GM21619 (cell line): ENCODE measurements around the gene CYB5RL.
"Not testable (repeated sequence)": the region's sequence is repeated elsewhere in the genome, so short reads cannot be mapped to it uniquely, and the experiment has no call there.

Source experiments
- ATAC-seq: cut with Tn5 transposase; IDR thresholded peaks from one replicate; pipeline ENCODE4 v1.9.1; 2021; ENCODE audit not compliant: unreplicated experiment

The CYB5RL gene

DNA sequence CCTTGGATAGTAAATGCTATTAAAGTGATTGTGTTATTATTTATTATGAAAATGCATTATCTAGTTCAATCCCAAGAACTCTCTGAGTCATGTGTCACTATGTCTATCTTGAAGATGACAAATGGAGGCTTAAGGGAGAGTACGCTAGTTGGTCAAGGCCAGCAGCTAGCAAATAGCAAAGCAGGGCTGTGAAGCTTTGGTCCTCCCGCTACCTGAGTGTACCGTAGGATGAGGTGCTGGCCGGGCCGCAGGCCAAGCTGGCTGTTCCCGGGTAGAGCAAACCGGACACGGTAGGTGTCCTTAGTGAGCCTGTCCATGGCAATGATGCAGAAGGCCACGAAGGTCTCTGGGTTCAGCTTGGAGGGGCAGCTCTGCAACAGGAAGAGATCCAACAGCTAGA lies 9.3 kb downstream of the CYB5RL start:
- no peak for ATAC-seq

- no peak for ATAC-seq
Observed at GRCh38 chr1:54188291-54188690, 11.5 kb downstream of the CYB5RL start.

- ATAC-seq = no peak
Observed at GRCh38 chr1:54186056-54186455, 13.8 kb downstream of the CYB5RL start.

GRCh38 chr1:54180701-54181360 lies 19.0 kb downstream of the CYB5RL start:
- no peak for ATAC-seq

DNA sequence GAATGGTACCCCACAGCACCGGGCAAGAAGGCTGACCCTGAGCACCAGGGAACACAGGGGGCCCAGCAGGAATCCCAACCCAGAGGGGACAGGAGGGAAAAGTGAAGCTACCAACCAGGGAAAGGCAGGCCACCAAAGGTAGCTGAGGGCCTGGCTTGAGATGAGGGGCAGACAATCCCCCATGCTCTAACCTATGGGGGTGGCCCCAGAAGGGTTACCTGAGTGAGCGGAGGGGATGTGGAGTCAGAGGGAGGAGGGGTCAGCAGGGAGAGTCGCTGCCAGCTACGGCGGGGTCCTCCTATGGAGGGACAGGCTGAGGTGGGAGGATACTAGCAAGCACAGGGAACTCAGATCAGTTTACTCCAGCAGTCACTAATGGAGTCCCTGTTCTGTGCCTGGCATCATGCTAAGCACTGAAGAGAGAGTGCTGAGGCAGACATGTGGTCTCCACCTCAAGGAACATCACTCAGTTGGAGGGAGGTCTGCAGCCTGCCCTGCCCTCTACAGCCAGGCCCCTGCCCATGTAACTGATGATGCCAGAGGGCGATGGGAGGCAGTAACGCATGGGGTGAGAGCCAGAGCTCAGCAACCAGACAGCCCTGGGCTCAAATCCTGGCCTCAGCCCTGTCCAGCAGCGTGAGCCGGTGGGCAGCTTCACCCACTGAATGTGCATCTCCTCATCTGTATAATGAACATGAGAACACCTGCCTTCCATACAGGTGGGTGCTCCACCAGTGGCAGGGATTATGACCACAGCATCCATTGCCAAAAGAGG lies 21.3 kb downstream of the CYB5RL start:
- ATAC-seq = no peak

DNA sequence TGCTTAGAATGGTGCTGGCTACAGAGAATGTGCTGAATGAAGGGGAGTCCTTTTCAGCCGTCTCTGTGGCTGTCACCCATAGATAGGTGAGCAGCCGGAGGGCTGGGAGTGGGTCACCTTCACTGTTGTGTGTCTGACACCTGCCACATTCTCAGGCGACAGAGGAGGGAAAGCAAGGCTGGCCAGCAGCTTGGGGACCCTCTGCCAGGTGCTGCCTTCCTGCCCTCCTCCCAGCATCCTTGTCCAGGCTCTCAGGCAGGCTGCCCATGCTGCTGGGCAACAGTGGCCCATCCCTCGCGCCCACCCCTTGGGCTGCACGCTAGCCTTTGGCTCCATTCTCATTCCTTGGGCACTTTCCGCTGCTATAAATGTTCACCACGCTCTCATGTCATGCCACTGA lies 22.1 kb downstream of the CYB5RL start:
- ATAC-seq = no peak

GRCh38 chr1:54176621-54177327 lies 23.1 kb downstream of the CYB5RL start:
- ATAC-seq = no peak

- ATAC-seq = no peak
Observed at GRCh38 chr1:54174106-54174505, 25.7 kb downstream of the CYB5RL start.

- no peak for ATAC-seq
Observed at GRCh38 chr1:54173681-54174080, 26.1 kb downstream of the CYB5RL start.

DNA sequence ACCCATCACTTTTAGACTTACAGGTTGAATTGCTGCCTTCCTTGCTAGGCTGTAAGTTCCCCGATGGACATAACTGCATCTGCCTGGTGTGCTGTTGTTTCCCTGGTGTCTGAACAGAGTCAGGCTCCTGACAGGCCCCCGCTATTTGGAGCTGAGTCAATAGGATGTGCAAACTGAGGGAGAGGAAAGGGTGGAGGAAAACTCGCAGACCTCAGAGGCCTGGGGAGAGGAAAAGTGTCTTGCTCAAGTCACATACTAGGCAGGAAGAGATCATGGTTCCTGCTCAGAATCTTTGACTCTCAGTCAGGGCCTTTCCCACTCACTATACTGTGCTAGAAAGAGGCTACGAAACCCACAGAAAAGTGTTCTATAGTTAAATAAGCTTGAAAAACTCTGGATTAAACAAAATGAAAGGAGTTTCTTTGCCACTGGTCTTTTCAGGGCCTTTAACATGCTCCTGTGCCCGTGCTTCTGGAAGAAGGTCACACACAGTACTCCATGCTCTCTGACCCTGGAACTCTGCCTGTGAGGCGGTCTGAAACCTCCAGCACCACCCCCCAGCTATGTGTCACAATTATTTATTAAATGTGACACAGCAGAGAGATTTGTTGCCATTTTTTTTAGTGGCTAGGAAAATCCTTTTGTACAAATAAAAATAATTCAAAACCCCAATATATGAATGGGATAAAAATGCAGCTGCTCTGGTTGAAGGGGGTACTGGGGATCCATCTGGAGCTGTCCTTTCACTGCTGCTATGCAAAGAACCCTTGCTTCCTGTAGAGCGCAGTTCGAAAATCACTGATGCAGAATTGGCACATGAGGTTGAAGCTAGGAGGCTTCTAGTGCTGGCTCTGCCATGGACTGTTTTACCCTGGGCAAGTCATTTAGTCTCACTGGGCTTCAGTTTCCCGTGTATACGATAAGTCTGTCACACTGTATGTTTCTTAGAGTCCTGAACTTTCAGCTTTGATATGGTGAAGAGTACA lies 26.9 kb downstream of the CYB5RL start:
- ATAC-seq = no peak

GRCh38 chr1:54171606-54172005 lies 28.2 kb downstream of the CYB5RL start:
- no peak for ATAC-seq

DNA sequence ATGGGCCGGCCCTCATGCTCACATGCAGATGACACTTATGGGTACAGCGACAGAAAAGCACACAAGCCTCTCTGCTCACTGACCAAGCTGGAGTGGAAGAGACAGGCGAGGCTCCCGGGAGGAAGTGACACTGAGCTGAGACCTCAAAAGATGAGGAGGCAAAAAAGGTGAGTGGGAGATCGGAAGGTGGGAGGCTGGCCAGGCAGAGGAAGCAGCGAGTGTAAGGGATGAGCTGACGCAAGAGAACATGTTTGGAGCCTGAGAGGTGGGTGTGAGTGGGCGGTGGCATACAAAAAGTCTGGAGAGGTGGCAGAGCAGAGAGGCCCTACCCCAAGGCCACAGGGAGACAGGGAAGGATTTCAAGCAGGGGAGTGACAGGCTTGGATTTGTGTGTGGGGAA lies 28.8 kb downstream of the CYB5RL start:
- ATAC-seq = no peak

DNA sequence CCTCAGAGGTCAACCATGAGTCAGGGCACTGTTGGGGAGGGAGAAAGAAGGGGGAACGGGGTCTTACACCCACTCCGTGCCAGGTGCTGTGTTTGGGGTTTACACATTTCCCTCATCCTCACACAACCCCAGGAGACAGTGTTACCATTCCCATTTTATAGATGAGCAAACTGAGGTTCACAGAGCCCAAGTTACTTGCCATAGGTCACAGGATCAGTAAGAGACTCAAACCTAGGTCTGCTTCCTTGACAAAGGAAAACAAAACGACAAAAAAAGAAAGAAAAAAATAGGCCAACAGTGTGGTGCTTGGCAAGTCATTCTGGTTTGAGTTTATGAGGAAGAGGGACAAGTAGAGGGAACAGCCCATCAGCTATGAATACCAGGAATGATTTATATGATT lies 30.8 kb downstream of the CYB5RL start:
- no peak for ATAC-seq

GRCh38 chr1:54168206-54168965 lies 31.4 kb downstream of the CYB5RL start:
- ATAC-seq = no peak

GRCh38 chr1:54167422-54168139 lies 32.2 kb downstream of the CYB5RL start:
- ATAC-seq = no peak

DNA sequence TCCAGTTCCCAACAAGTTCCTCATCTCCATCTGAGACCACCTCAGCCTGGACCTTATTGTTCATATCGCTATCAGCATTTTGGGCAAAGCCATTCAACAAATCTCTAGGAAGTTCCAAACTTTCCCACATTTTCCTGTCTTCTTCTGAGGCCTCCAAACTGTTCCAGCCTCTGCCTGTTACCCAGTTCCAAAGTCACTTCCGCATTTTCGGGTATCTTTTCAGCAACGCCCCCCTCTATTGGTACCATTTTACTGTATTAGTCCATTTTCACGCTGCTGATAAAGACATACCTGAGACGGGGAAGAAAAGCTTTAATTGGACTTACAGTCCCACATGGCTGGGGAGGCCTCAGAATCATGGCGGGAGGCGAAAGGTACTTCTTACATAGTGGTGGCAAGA lies 33.5 kb downstream of the CYB5RL start:
- not testable (repeated sequence) for ATAC-seq

DNA sequence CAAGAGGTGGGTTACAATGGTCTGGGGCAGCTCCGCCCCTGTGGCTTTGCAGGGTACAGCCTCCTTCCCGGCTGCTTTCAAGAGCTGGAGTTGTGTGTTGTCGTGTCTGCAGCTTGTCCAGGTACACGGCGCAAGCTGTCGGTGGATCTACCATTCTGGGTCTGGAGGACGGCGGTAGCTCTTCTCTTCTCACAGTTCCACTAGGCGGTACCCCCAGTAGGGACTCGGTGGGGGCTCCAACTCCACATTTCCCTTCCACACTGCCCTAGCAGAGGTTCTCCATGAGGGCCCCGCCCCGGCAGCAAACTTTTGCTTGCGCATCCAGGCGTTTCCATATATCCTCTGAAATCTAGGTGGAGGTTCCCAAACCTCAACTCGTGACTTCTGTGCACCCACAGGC lies 34.7 kb downstream of the CYB5RL start:
- ATAC-seq = no peak

- ATAC-seq = no peak
Observed at GRCh38 chr1:54163573-54163972, 36.3 kb downstream of the CYB5RL start.

- ATAC-seq = no peak
Observed at GRCh38 chr1:54163051-54163450, 36.8 kb downstream of the CYB5RL start.
